Jurkat, Clone E6-1 (cell line): Measurements from ENCODE around the gene ANKRD13A.
A peak's percentile ranks its signal among the peaks of the same experiment; 100 is the strongest.
"Not testable (repeated sequence)": the region's sequence is repeated elsewhere in the genome, so short reads cannot be mapped to it uniquely, and the experiment has no call there.

Experiments
- DNase-seq: peaks from one replicate; pipeline ENCODE4 v3.0.0-alpha.2; 2011; ENCODE audit warnings: low read depth, low spot score
- H3K4me3 ChIP-seq: 2 replicates; pipeline ENCODE4 v1.5.1; 2011; ENCODE audit warnings: mild to moderate bottlenecking, low read length, control low read depth, moderate library complexity

The ANKRD13A gene

GRCh38 chr12:110002676-110003515 lies 3.7 kb downstream of the ANKRD13A start:
- no peak for DNase-seq
- H3K4me3 ChIP-seq, result no peak overlapping the region

- DNase-seq, result no peak
- H3K4me3 ChIP-seq, result no peak overlapping the region
These were observed 5.4 kb downstream of the ANKRD13A start for GRCh38 chr12:110004598-110004997.

- no peak for DNase-seq
These were observed 6.2 kb downstream of the ANKRD13A start for GRCh38 chr12:110005319-110005973.

GRCh38 chr12:110006115-110006514 lies 6.9 kb downstream of the ANKRD13A start:
- no peak overlapping the region for H3K4me3 ChIP-seq
- DNase-seq, result no peak

More at GRCh38 chr12:110005319-110005973, 6.2 kb downstream of the ANKRD13A start:
- H3K4me3 ChIP-seq, result no peak overlapping the region

GRCh38 chr12:110007881-110008280 lies 8.7 kb downstream of the ANKRD13A start:
- DNase-seq, result no peak
- H3K4me3 ChIP-seq, result no peak overlapping the region

GRCh38 chr12:110008681-110009398 lies 9.6 kb downstream of the ANKRD13A start:
- not testable (repeated sequence) for H3K4me3 ChIP-seq

GRCh38 chr12:110010853-110011723 lies 11.9 kb downstream of the ANKRD13A start:
- H3K4me3 ChIP-seq, result no peak overlapping the region

More at GRCh38 chr12:110008681-110009398, 9.6 kb downstream of the ANKRD13A start:
- DNase-seq, result not testable (repeated sequence)

GRCh38 chr12:110012137-110012536 lies 12.9 kb downstream of the ANKRD13A start:
- DNase-seq, result no peak
- H3K4me3 ChIP-seq, result no peak overlapping the region

More at GRCh38 chr12:110010853-110011723, 11.9 kb downstream of the ANKRD13A start:
- DNase-seq, result no peak

GRCh38 chr12:110012659-110013058 lies 13.4 kb downstream of the ANKRD13A start:
- no peak overlapping the region for H3K4me3 ChIP-seq

GRCh38 chr12:110015132-110015531 lies 15.9 kb downstream of the ANKRD13A start:
- DNase-seq, result peak; percentile 44
- H3K4me3 ChIP-seq, result no peak overlapping the region

More at GRCh38 chr12:110012659-110013058, 13.4 kb downstream of the ANKRD13A start:
- DNase-seq, result no peak

GRCh38 chr12:110020956-110021355 lies 21.7 kb downstream of the ANKRD13A start:
- DNase-seq, result no peak
- H3K4me3 ChIP-seq, result no peak overlapping the region

GRCh38 chr12:110023059-110023980 lies 24.1 kb downstream of the ANKRD13A start:
- no peak for DNase-seq
- no peak overlapping the region for H3K4me3 ChIP-seq

- no peak for DNase-seq
These were observed 24.8 kb downstream of the ANKRD13A start for GRCh38 chr12:110024051-110024450.

GRCh38 chr12:110028323-110028722 lies 29.1 kb downstream of the ANKRD13A start:
- H3K4me3 ChIP-seq, result no peak overlapping the region
- no peak for DNase-seq

More at GRCh38 chr12:110024051-110024450, 24.8 kb downstream of the ANKRD13A start:
- no peak overlapping the region for H3K4me3 ChIP-seq

GRCh38 chr12:110029290-110029815 lies 30.1 kb downstream of the ANKRD13A start:
- H3K4me3 ChIP-seq, result no peak overlapping the region
- DNase-seq, result no peak

GRCh38 chr12:110033888-110034287 lies 34.7 kb downstream of the ANKRD13A start:
- DNase-seq, result no peak
- no peak overlapping the region for H3K4me3 ChIP-seq

- H3K4me3 ChIP-seq, result no peak overlapping the region
- no peak for DNase-seq
These were observed 36.4 kb downstream of the ANKRD13A start for GRCh38 chr12:110035534-110036104.
